GF-D8 (cell line): ENCODE data around the gene TMEM131.

ENCODE experiments used
- DNase-seq: peaks from one replicate; lab custom pipeline; 2025; lab: John Stamatoyannopoulos, UW

TMEM131 gene

GRCh38 chr2:97805776-97806175 is 190.0 kb downstream of the TMEM131 start:
- DNase-seq, result no peak

DNA sequence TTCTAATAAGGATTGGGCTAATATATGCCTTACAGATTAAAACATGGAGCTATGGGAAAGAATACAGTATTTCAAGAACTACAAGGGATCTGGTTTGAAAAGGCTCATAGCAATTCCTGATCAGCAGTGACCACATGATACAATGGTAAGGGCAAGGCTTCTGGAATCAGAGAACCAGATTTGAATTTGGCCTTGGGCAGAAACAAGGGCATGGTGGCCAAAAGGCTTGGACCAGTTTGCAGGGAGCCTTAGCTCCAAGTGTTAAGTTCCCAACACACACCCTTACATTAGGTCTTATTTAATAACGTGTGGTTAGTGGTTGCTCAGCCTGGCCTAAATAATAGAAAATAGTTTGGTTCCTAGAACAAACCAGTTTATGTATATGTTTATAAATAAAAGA is 194.7 kb downstream of the TMEM131 start:
- no peak for DNase-seq

DNA sequence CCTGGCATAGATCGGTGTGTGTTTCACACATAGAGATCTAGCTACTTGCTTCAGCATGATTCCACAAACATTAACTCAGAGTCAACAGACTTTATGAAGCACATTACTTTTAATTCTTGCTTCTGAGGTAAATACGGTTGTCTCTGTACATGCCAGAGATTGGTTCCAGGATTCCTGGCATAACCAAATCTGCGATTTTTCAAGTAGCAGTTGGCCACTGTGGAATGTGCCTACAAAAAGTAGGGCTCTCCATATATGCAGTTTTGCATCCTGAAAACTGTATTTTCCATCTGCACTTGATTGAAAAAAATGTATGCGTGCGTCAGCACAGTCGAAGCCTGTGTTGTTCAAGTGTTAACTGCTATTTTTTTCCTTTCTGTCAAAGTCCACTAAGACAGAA is 197.3 kb downstream of the TMEM131 start:
- DNase-seq, result no peak

DNA sequence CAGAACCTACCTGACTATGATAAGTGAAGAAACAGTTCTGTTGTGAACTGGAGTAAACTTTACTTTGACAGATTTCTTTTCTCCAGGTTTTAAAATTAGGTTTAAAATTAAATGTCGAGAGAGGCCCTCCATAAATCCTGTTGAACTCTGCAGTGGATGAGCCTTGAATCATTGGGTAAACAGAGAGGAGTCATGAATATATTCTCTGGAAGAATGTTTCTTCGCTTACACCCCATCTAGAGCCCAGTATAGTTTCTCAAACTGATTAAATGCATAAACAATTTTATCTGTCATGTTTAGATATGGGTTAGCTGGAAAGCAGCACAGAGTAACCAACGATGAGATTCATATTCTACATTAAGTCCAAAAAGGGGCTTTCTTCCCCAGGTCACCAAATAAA is 198.4 kb downstream of the TMEM131 start:
- no peak for DNase-seq

GRCh38 chr2:97796465-97797126 is 199.2 kb downstream of the TMEM131 start:
- DNase-seq, result no peak

- DNase-seq, result no peak
These were observed 203.3 kb downstream of the TMEM131 start for GRCh38 chr2:97792416-97792815.

DNA sequence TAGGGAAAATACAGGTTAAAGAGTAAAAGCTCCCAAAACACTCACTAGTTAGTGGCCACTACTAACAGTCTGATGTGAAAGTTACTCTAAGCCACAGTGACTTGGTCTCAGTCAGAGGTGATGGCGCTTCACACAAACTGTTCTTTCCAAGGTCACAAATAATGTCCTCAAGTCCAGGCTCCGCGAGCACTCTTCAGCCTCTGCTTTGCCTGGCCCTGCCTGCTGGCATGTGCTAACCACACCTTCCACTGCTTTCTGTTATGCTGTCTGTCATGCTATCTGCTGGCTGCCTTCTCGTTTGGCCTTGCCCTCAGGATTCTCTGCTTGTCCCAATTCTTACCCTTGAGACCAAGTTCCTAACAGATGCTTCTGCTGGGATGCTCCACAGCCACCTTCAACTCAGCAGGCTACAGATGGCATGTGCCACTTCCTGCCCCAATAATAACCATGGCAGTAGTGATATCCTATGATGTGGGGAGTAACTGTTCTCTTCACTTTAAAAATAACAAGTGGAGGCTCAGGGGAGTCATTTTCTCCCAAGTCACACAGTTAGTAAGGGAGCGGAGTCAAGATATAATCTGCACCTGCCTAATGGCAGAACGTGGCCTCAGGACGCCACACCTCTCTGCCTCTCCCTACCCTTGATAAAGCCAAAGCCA is 206.6 kb downstream of the TMEM131 start:
- DNase-seq, result no peak

DNA sequence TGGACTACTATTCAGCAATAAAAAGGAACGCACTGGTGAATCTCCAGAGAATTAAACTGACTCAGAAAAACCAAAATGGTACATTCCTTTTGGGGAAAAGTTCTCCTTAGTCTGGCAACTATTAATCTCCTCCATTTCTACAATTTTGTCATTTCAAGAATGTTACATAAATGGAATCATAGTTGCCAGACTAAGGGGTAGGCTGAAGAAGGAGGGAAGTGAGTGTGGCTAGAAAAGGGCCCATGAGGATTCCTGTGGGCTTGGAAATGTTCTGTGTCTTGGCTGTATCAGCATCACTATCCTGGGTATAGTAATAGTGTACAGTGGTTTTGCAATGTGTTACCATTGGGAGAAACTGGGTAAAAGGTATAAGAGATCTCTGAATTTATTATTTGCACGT is 209.9 kb downstream of the TMEM131 start:
- no peak for DNase-seq

DNA sequence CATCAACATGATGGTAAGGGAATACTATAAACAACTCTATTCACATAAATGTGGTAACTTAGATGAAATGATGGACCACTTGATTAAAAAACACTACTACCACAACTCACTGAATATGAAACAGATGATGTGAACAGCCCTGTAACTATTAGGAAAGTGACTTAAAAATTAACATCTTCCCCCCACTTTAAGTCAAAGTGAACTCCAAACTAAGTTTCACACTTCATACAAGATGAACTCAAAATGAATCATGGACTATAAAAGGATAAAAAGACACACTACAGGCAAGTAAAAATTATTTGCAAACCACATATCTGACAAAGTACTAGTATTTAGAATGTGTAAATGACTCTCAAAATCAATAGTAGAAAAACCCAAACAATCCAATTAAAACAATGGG is 210.8 kb downstream of the TMEM131 start:
- no peak for DNase-seq

GRCh38 chr2:97781981-97782380 is 213.8 kb downstream of the TMEM131 start:
- no peak for DNase-seq

GRCh38 chr2:97779141-97779540 is 216.6 kb downstream of the TMEM131 start:
- no peak for DNase-seq

- DNase-seq, result no peak
These were observed 220.7 kb downstream of the TMEM131 start for GRCh38 chr2:97775074-97775473.

GRCh38 chr2:97774425-97774824 is 221.3 kb downstream of the TMEM131 start:
- DNase-seq, result no peak

GRCh38 chr2:97770445-97770844 is 225.3 kb downstream of the TMEM131 start:
- no peak for DNase-seq

DNA sequence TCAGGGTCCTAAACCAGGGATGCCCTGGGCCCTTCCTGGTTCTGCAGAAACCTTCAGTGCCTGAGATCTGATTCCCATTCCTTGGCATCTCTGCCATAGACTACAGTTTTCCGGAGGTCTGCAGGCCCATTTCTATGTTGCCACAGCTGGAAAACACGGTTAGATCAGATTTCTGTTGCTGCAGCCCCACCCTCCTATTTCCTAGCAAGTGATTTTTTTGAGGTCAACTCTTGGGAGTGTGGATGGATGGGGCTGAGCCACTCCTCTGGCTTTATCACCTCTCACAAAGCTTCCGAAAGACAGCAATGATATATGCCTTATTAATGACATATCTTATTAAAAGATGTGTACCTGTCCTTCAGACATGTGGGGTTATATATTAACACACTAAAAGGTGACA is 226.0 kb downstream of the TMEM131 start:
- DNase-seq, result no peak

GRCh38 chr2:97769308-97769707 is 226.4 kb downstream of the TMEM131 start:
- DNase-seq, result no peak

- DNase-seq, result no peak
These were observed 229.2 kb downstream of the TMEM131 start for GRCh38 chr2:97766567-97766966.

- DNase-seq, result no peak
These were observed 229.8 kb downstream of the TMEM131 start for GRCh38 chr2:97765933-97766332.

GRCh38 chr2:97764559-97765263 is 231.0 kb downstream of the TMEM131 start:
- no peak for DNase-seq

DNA sequence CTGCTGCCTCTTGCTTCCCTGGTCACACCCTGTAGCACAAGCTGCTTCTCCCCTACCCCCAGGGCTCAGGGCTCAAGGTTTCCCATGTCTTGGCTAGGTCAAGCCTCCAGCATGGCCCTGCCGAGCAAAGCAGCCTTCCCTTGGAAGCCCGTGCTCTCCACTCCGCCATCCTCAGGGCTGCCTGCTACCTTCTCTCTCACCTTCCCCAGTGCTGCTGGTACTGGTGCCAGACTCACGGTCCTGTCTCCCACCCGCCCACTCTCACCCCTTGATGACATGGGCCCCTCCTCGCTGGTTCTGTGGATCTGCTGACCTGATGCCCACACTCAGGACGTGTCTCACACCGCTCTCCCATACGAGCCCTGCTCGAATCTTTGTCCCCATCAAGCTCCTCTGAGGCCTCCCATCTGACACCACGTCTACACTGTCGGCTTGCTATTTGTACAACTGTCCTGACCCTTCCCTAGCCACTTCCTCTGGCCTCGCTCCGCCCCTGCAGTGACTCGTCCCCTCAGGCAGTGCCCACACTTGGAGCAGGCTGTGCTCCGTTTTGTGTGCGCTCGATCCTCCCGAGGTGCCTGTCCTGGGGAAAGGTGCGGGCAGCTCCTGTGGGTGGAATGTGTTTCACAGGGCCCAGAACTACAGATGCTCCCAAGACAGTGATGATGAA is 232.4 kb downstream of the TMEM131 start:
- DNase-seq, result no peak

DNA sequence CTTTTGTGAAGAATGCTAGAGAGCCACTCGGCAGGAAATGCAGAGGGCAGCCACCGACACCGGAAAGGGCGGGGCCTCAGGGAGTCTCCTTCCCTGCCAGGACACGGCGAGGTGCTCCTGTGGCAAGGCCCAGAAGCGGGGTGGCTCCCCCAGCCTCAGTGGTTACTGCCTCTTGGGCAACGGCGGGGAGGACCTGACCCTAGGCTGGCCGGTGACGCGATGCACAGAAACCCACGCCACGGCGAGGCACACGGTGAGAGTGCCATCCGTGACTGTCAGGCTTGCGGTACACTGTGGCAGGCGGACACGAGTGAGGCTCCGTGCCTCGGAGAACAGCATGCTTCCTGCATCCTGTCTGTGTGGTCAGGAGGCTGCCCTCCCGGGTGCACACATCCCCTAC is 234.6 kb downstream of the TMEM131 start:
- no peak for DNase-seq

- no peak for DNase-seq
These were observed 235.2 kb downstream of the TMEM131 start for GRCh38 chr2:97760480-97761049.
